GM10266 (cell line): ENCODE measurements around the gene MSMO1.
"Not testable (repeated sequence)": the region's sequence is repeated elsewhere in the genome, so short reads cannot be mapped to it uniquely, and the experiment has no call there.

Experiments
- DNase-seq: peaks from one replicate; pipeline ENCODE4 v3.0.0; 2012; ENCODE audit errors: extremely low spot score
- CTCF ChIP-seq: IDR thresholded peaks from 2 replicates; pipeline ENCODE4 v1.5.1; 2012; ENCODE audit warnings: mild to moderate bottlenecking, low read depth; ENCODE audit not compliant: control insufficient read depth, insufficient read depth; ENCODE audit errors: missing control alignments

MSMO1 gene

GRCh38 chr4:165331823-165332222, 4.4 kb downstream of the MSMO1 start:
- no peak for TF ChIP-seq CTCF

GRCh38 chr4:165332502-165332901, 5.0 kb downstream of the MSMO1 start:
- no peak for TF ChIP-seq CTCF
- no peak for DNase-seq

More at GRCh38 chr4:165331823-165332222, 4.4 kb downstream of the MSMO1 start:
- no peak for DNase-seq

GRCh38 chr4:165335163-165335703, 7.8 kb downstream of the MSMO1 start:
- no peak for TF ChIP-seq CTCF
- no peak for DNase-seq

GRCh38 chr4:165336743-165337142, 9.3 kb downstream of the MSMO1 start:
- no peak for TF ChIP-seq CTCF
- no peak for DNase-seq

- not testable (repeated sequence) for DNase-seq
Measured at GRCh38 chr4:165342340-165342739, 14.9 kb downstream of the MSMO1 start.

GRCh38 chr4:165343353-165344191, 16.1 kb downstream of the MSMO1 start:
- TF ChIP-seq CTCF: peak; percentile 18
- no peak for DNase-seq

- TF ChIP-seq CTCF: no peak
- DNase-seq: no peak
Measured at GRCh38 chr4:165345666-165346417, 18.4 kb downstream of the MSMO1 start.
